ENCODE measurements around the gene CHM.
"Not testable (repeated sequence)": the region's sequence is repeated elsewhere in the genome, so short reads cannot be mapped to it uniquely, and the experiment has no call there.

Gene CHM

GRCh38 chrX:85922821-85923220 lies 124.5 kb downstream of the CHM start:
- in situ Hi-C loops (cut with MboI; ENCODE audit: low sequenced_read_pairs), result no loop called here
- no peak for DNase-seq (ENCODE audit: low spot score in 2 of 2)
- Histone ChIP-seq H3K9me3 (no peaks in the 10 kb centered on the region), H3K4me3 (no peak overlapping the region), H3K36me3 (replicated peaks) (no peaks in the 10 kb centered on the region; the same call in 1 of the 2 replicates), H3K27me3 (ENCODE audit: low read depth) (no peaks in the 10 kb centered on the region), H3K4me1 (no peaks in the 10 kb centered on the region)

GRCh38 chrX:85916656-85917280 lies 130.6 kb downstream of the CHM start:
- in situ Hi-C loops (cut with MboI; ENCODE audit: low sequenced_read_pairs); H3K4me1 ChIP-seq; H3K4me3 ChIP-seq; H3K36me3 ChIP-seq (replicated peaks); H3K9me3 ChIP-seq; DNase-seq (ENCODE audit: low spot score in 2 of 2); H3K27me3 ChIP-seq (ENCODE audit: low read depth): not testable (repeated sequence)

DNA sequence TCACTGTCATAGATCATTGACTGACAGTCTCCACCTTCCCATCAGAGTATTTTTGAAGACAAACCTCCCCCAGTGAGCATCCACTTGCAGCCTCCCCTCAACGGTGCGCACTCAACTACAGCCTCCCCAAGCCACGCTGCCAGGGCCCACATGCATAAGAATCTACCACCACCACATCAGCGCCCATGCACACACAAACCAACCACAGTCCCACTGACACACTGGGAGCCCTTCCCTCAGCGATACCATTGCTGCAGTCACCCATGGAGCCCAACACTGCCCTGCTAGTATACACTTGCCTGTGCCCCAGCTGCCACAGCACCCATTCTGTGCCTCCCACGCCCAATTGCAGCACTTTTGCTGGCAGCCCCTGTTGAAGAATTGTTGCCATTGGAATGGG lies 132.9 kb downstream of the CHM start:
- in situ Hi-C loops (cut with MboI; ENCODE audit: low sequenced_read_pairs), result no loop called here
- no peaks in the 10 kb centered on the region for H3K27me3 ChIP-seq (ENCODE audit: low read depth)
- no peak for DNase-seq (ENCODE audit: low spot score in 2 of 2)

DNA sequence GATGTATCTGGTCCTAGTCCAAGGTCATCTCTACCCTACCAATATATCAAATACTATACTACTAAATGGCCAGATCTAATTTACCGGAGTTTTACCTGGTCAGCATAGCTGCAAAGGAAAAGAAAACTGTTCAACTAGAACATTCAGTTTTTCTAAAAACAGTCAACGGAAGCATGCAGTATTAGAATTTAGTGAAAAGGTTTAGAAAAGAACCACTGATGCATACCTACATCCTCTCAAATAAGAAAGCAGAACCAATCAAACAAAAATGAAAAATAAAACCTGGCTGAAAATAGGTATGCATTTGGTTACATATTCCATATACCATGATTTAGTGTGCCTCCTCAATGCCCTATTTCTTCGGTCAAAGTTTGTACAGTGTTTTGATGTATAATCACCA lies 140.0 kb downstream of the CHM start:
- Histone ChIP-seq H3K36me3 (replicated peaks) (no peaks in the 10 kb centered on the region), H3K9me3 (no peaks in the 10 kb centered on the region), H3K4me1 (no peaks in the 10 kb centered on the region), H3K4me3 (no peak overlapping the region), H3K27me3 (ENCODE audit: low read depth) (no peaks in the 10 kb centered on the region)
- in situ Hi-C loops (cut with MboI; ENCODE audit: low sequenced_read_pairs), result no loop called here
- DNase-seq (ENCODE audit: low spot score in 2 of 2), result no peak

More for the DNA sequence above, 132.9 kb downstream of the CHM start:
- no peaks in the 10 kb centered on the region for H3K36me3 ChIP-seq (replicated peaks)
- H3K4me1 ChIP-seq, result no peaks in the 10 kb centered on the region
- H3K4me3 ChIP-seq, result no peak overlapping the region
- no peaks in the 10 kb centered on the region for H3K9me3 ChIP-seq

- H3K4me3 ChIP-seq, result no peak overlapping the region
- no peak for DNase-seq (ENCODE audit: low spot score in 2 of 2)
- H3K36me3 ChIP-seq (replicated peaks), result no peaks in the 10 kb centered on the region
- H3K4me1 ChIP-seq, result no peaks in the 10 kb centered on the region; the same call in 1 of the 2 replicates
- in situ Hi-C loops (cut with MboI; ENCODE audit: low sequenced_read_pairs), result no loop called here
- no peaks in the 10 kb centered on the region for H3K9me3 ChIP-seq
- H3K27me3 ChIP-seq (ENCODE audit: low read depth), result no peaks in the 10 kb centered on the region
Measured at GRCh38 chrX:85906399-85906798, 141.0 kb downstream of the CHM start.

- Histone ChIP-seq H3K9me3 (no peaks in the 10 kb centered on the region), H3K27me3 (ENCODE audit: low read depth) (no peaks in the 10 kb centered on the region), H3K4me1 (no peaks in the 10 kb centered on the region; the same call in 1 of the 2 replicates), H3K4me3 (no peak overlapping the region), H3K36me3 (replicated peaks) (no peaks in the 10 kb centered on the region)
- in situ Hi-C loops (cut with MboI; ENCODE audit: low sequenced_read_pairs), result no loop called here
- no peak for DNase-seq (ENCODE audit: low spot score in 2 of 2)
Measured at GRCh38 chrX:85905851-85906250, 141.5 kb downstream of the CHM start.

- Histone ChIP-seq H3K4me1 (no peaks in the 10 kb centered on the region; the same call in 1 of the 2 replicates), H3K36me3 (replicated peaks) (no peaks in the 10 kb centered on the region), H3K27me3 (ENCODE audit: low read depth) (no peaks in the 10 kb centered on the region), H3K4me3 (no peak overlapping the region), H3K9me3 (no peaks in the 10 kb centered on the region)
- DNase-seq (ENCODE audit: low spot score in 2 of 2), result no peak
- in situ Hi-C loops (cut with MboI; ENCODE audit: low sequenced_read_pairs), result no loop called here
Measured at GRCh38 chrX:85903692-85904471, 143.5 kb downstream of the CHM start.

DNA sequence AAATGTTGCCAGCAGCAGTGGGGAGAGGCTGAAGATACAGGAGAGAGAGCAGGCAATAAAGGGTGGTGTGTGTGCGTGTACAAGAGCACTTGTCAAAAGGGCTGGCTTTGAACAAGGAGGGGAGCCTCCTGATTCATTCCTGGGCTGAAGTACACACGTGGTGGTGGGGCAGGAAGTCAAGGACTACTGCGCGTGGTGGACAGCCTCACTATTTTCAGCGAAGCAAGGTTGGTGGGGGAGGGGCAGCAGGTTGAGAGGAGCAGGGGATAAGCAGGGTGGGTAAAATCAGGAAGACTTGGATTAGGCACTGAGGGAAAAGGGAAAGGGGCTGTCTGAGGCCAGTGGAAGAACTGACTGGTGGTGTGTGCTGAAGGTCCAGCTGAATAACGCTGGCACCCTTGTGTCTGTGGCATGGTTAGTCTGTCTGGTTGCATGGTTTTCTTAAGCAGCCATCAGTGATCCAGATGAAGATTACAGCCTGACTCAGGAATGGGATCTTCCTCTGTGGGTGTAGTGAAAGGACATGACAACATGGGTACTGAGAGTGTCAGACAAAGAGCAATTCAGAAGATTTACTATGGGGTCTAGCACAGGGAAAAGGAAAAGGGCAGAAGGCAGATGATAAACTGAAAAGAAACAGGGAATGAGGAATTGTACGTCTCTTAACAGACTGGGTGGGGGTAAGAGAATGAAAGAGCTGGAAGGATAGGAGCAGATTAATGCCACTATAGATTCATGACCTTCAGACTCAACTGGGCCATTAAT lies 149.8 kb downstream of the CHM start:
- in situ Hi-C loops (cut with MboI; ENCODE audit: low sequenced_read_pairs), result no loop called here
- DNase-seq (ENCODE audit: low spot score in 2 of 2), result no peak
- H3K9me3 ChIP-seq, result no peaks in the 10 kb centered on the region
- no peak overlapping the region for H3K4me3 ChIP-seq
- no peaks in the 10 kb centered on the region; the same call in 1 of the 2 replicates for H3K4me1 ChIP-seq
- H3K27me3 ChIP-seq (ENCODE audit: low read depth), result no peaks in the 10 kb centered on the region
- H3K36me3 ChIP-seq (replicated peaks), result no peaks in the 10 kb centered on the region

DNA sequence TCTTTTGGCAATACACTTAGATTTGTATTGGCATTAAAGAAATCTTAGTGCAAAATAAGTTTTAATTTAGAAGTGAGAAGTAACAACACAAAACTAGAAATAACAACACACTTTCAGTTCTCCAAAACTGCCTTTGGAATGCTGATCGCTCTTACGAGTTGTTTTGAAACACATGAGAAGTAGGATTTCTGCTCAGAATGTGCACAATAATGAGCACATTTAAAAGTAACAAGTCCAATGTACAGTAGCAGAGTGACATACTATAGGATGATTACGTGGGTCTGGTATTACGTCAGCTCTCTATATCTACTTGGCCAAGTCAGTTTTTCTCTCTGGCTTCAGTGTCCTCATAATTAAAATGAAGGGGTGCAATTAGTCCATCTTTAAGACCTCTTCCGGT lies 164.8 kb downstream of the CHM start:
- DNase-seq (ENCODE audit: low spot score in 2 of 2), result no peak
- Histone ChIP-seq H3K27me3 (ENCODE audit: low read depth) (no peaks in the 10 kb centered on the region), H3K4me3 (no peak overlapping the region), H3K36me3 (replicated peaks) (no peaks in the 10 kb centered on the region), H3K4me1 (no peaks in the 10 kb centered on the region), H3K9me3 (no peaks in the 10 kb centered on the region)
- in situ Hi-C loops (cut with MboI; ENCODE audit: low sequenced_read_pairs), result no loop called here

- no peak for DNase-seq (ENCODE audit: low spot score in 2 of 2)
- in situ Hi-C loops (cut with MboI; ENCODE audit: low sequenced_read_pairs), result no loop called here
Measured at GRCh38 chrX:85870585-85870984, 176.8 kb downstream of the CHM start.

DNA sequence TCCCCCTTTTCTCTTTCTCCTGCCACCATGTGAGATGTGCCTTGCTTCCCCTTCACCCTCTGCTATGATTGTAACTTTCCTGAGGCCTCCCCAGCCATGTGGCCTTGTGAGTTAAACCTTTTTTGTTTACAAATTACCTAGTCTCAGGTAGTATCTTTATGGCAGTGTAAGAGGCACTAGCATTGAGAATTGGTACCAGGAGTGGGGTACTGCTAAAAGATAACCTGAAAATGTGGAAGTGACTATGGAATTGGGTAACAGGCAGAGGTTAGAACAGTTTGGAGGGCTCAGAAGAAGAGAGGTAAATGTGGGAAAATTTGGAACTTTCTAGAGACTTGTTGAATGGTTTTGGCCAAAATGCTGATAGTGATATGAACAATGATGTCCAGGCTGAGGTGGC lies 182.0 kb downstream of the CHM start:
- Histone ChIP-seq H3K36me3 (replicated peaks) (peaks cover 21% of the 10 kb centered on the region), H3K9me3 (no peaks in the 10 kb centered on the region), H3K27me3 (ENCODE audit: low read depth) (no peaks in the 10 kb centered on the region), H3K4me3 (no peak overlapping the region), H3K4me1 (no peaks in the 10 kb centered on the region)
- in situ Hi-C loops (cut with MboI; ENCODE audit: low sequenced_read_pairs), result no loop called here
- DNase-seq (ENCODE audit: low spot score in 2 of 2), result no peak

More at GRCh38 chrX:85870585-85870984, 176.8 kb downstream of the CHM start:
- no peak overlapping the region for H3K4me3 ChIP-seq
- no peaks in the 10 kb centered on the region for H3K27me3 ChIP-seq (ENCODE audit: low read depth)
- no peaks in the 10 kb centered on the region for H3K4me1 ChIP-seq
- no peaks in the 10 kb centered on the region for H3K9me3 ChIP-seq
- H3K36me3 ChIP-seq (replicated peaks), result peaks cover 7% of the 10 kb centered on the region; the same call in 1 of the 2 replicates

- Histone ChIP-seq H3K4me1 (no peaks in the 10 kb centered on the region), H3K27me3 (ENCODE audit: low read depth) (no peaks in the 10 kb centered on the region), H3K36me3 (replicated peaks) (peaks cover 13% of the 10 kb centered on the region), H3K9me3 (no peaks in the 10 kb centered on the region), H3K4me3 (no peak overlapping the region)
- in situ Hi-C loops (cut with MboI; ENCODE audit: low sequenced_read_pairs), result no loop called here
- DNase-seq (ENCODE audit: low spot score in 2 of 2), result no peak
Measured at GRCh38 chrX:85859426-85859825, 187.9 kb downstream of the CHM start.

DNA sequence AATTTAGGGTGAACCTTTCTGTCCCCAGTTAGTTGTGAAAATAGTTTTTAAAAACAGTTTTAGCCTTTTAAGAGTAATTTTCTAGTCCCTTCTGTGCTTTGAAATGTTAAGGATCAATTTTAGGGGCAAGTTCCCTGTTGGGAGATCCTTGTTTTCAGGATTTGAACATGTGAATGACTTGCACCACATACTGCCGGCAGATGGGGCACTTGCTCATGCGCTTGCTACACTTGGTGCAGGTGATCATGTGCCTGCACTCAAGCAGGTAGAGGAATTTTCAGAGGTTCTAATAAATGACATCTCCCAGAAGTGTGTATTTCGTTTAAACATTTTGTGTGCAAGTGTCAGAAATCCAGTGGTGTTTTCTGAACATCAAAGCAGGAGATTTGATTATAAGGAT lies 195.9 kb downstream of the CHM start:
- H3K36me3 ChIP-seq (replicated peaks), result no peaks in the 10 kb centered on the region
- no peaks in the 10 kb centered on the region for H3K9me3 ChIP-seq
- in situ Hi-C loops (cut with MboI; ENCODE audit: low sequenced_read_pairs), result no loop called here
- peak; percentile 31 to 67 for DNase-seq (ENCODE audit: low spot score in 2 of 2)
- H3K4me3 ChIP-seq, result no peak overlapping the region
- H3K4me1 ChIP-seq, result no peaks in the 10 kb centered on the region
- H3K27me3 ChIP-seq (ENCODE audit: low read depth), result no peaks in the 10 kb centered on the region

DNA sequence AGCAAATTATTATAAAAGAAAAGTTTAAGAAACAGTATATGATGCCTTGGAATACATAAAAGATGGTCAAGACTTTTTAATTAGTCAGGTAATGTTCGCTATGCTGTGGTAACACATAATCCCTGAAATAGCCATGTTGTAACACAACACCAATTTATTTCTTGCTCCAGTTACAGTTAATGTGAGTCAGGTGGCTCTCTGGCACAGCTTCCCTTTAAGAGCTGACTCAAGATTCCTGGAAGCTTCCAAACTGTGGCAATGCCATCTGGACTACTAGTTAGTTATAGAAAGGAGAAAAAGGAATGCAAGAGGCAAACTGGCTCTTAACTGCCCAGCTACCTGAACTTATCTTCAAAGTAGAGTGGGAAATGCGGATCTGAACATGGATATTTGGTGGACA lies 210.5 kb downstream of the CHM start:
- in situ Hi-C loops (cut with MboI; ENCODE audit: low sequenced_read_pairs), result no loop called here
- Histone ChIP-seq H3K4me3 (no peak overlapping the region), H3K36me3 (replicated peaks) (no peaks in the 10 kb centered on the region), H3K4me1 (no peaks in the 10 kb centered on the region), H3K9me3 (no peaks in the 10 kb centered on the region), H3K27me3 (ENCODE audit: low read depth) (no peaks in the 10 kb centered on the region)
- no peak for DNase-seq (ENCODE audit: low spot score in 2 of 2)
